ENCODE results near the gene GALNT11.

DNA sequence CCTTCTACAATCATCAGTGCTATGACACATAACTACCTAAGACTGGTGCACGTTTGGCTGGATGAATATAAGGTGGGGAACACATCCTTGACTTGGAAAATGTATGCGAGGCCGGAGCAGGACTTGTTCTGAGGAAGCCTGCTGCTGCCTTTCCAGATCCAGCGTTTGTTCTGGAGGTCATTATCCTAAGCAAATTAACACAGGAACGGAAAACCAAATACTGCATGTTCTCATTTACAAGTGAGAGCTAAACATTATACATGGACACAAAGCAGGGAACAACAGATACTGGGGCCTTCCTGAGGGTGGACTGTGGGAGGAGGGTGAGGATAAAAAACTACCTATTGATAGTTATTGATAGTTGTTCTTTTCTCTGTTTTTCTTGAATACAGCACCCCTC is 10.8 kb upstream of the GALNT11 start:
- TF ChIP-seq, protein P1, sequence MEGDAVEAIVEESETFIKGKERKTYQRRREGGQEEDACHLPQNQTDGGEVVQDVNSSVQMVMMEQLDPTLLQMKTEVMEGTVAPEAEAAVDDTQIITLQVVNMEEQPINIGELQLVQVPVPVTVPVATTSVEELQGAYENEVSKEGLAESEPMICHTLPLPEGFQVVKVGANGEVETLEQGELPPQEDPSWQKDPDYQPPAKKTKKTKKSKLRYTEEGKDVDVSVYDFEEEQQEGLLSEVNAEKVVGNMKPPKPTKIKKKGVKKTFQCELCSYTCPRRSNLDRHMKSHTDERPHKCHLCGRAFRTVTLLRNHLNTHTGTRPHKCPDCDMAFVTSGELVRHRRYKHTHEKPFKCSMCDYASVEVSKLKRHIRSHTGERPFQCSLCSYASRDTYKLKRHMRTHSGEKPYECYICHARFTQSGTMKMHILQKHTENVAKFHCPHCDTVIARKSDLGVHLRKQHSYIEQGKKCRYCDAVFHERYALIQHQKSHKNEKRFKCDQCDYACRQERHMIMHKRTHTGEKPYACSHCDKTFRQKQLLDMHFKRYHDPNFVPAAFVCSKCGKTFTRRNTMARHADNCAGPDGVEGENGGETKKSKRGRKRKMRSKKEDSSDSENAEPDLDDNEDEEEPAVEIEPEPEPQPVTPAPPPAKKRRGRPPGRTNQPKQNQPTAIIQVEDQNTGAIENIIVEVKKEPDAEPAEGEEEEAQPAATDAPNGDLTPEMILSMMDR (IDR thresholded peaks at IDR 0.05): no peak
- TF ChIP-seq POLR2A (IDR thresholded peaks at IDR 0.05) (no peak), POLR2AphosphoS5 (IDR thresholded peaks at IDR 0.05) (no peak), EP300 (IDR thresholded peaks at IDR 0.05) (no peak)

Measured in sigmoid colon (tissue), 4 donors.